ENCODE data around the gene CPT1C.

- TF ChIP-seq CTCF (conservative IDR thresholded peaks at IDR 0.05; ENCODE audit: low read length): peak; percentile 54
- no peak for TF ChIP-seq EZH2phosphoT487 (IDR thresholded peaks at IDR 0.05; ENCODE audit: borderline replicate concordance, low read depth, low read length)
Measured at GRCh38 chr19:49761625-49762311, 70.9 kb downstream of the CPT1C start.

Measured in OCI-LY7 (cell line).